ENCODE results near the gene TAS1R3. TPM values are rescaled to one million over a fixed set of nuclear protein-coding genes. Genes with fewer than 3 reads are reported as not detected.

The TAS1R3 gene
- total and polyA plus RNA-seq, 3 donors from 2014 or later, result 0.66 to 1.5 (median 1.5) TPM

DNA sequence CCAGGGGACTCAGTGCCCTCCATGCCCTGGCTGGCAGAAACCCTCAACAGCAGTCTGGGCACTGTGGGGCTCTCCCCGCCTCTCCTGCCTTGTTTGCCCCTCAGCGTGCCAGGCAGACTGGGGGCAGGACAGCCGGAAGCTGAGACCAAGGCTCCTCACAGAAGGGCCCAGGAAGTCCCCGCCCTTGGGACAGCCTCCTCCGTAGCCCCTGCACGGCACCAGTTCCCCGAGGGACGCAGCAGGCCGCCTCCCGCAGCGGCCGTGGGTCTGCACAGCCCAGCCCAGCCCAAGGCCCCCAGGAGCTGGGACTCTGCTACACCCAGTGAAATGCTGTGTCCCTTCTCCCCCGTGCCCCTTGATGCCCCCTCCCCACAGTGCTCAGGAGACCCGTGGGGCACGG, 2.8 kb upstream of the TAS1R3 start:
- no peak for DNase-seq
- Histone ChIP-seq H3K9me3 (no peaks in the 10 kb centered on the region), H3K27me3 (no peaks in the 10 kb centered on the region), H3K4me1 (peaks cover 18% of the 10 kb centered on the region), H3K27ac (no peak overlapping the region), H3K36me3 (ENCODE audit: low read depth, missing control alignments) (no peaks in the 10 kb centered on the region), H3K4me3 (no peak overlapping the region)
- 89 to 92% methylated on average over 10 to 15 of the region's 15 CpGs for WGBS, 2 donors
- no peak for TF ChIP-seq CTCF (IDR thresholded peaks at IDR 0.05)
- no peak for TF ChIP-seq POLR2A (IDR thresholded peaks at IDR 0.05)
- intact Hi-C loops (cut with DNase I; ENCODE audit: low total_unique reads), result no loop called here

GRCh38 chr1:1329304-1330210, 1.5 kb upstream of the TAS1R3 start:
- Histone ChIP-seq H3K4me1 (peaks cover 19% of the 10 kb centered on the region), H3K4me3 (no peak overlapping the region), H3K9me3 (no peaks in the 10 kb centered on the region), H3K27me3 (no peaks in the 10 kb centered on the region), H3K27ac (no peak overlapping the region), H3K36me3 (ENCODE audit: low read depth, missing control alignments) (no peaks in the 10 kb centered on the region)
- TF ChIP-seq POLR2A (IDR thresholded peaks at IDR 0.05) (no peak), CTCF (IDR thresholded peaks at IDR 0.05) (no peak)
- WGBS, 2 donors, result 87 to 89% methylated on average over 35 to 58 of the region's 58 CpGs
- intact Hi-C loops (cut with DNase I; ENCODE audit: low total_unique reads), result no loop called here
- no peak for DNase-seq

- WGBS, 2 donors, result 76% methylated on average over 15 of the region's 15 CpGs; no CpG with 5 or more reads in 1 of the 2 donors
- no peak overlapping the region for H3K4me3 ChIP-seq
- H3K27me3 ChIP-seq, result no peaks in the 10 kb centered on the region
- no peak overlapping the region for H3K27ac ChIP-seq
- no peaks in the 10 kb centered on the region for H3K9me3 ChIP-seq
- no peak for DNase-seq
- no peaks in the 10 kb centered on the region for H3K36me3 ChIP-seq (ENCODE audit: low read depth, missing control alignments)
- TF ChIP-seq CTCF (IDR thresholded peaks at IDR 0.05) (no peak), POLR2A (IDR thresholded peaks at IDR 0.05) (no peak)
- H3K4me1 ChIP-seq, result peaks cover 14% of the 10 kb centered on the region
- intact Hi-C loops (cut with DNase I; ENCODE audit: low total_unique reads), result no loop called here
Observed at GRCh38 chr1:1330366-1331067, 563 bp upstream of the TAS1R3 start.

DNA sequence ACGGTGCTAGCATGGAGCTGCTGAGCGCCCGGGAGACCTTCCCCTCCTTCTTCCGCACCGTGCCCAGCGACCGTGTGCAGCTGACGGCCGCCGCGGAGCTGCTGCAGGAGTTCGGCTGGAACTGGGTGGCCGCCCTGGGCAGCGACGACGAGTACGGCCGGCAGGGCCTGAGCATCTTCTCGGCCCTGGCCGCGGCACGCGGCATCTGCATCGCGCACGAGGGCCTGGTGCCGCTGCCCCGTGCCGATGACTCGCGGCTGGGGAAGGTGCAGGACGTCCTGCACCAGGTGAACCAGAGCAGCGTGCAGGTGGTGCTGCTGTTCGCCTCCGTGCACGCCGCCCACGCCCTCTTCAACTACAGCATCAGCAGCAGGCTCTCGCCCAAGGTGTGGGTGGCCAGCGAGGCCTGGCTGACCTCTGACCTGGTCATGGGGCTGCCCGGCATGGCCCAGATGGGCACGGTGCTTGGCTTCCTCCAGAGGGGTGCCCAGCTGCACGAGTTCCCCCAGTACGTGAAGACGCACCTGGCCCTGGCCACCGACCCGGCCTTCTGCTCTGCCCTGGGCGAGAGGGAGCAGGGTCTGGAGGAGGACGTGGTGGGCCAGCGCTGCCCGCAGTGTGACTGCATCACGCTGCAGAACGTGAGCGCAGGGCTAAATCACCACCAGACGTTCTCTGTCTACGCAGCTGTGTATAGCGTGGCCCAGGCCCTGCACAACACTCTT, 1.1 kb downstream of the TAS1R3 start:
- no peak overlapping the region for H3K27ac ChIP-seq
- DNase-seq, result no peak
- no peak overlapping the region for H3K4me3 ChIP-seq
- no peaks in the 10 kb centered on the region for H3K27me3 ChIP-seq
- peaks cover 8% of the 10 kb centered on the region for H3K4me1 ChIP-seq
- H3K9me3 ChIP-seq, result no peaks in the 10 kb centered on the region
- TF ChIP-seq CTCF (IDR thresholded peaks at IDR 0.05), result no peak
- TF ChIP-seq POLR2A (IDR thresholded peaks at IDR 0.05), result no peak
- intact Hi-C loops (cut with DNase I; ENCODE audit: low total_unique reads), result no loop called here
- WGBS, 2 donors, result 80 to 91% methylated on average over 4 to 57 of the region's 57 CpGs
- H3K36me3 ChIP-seq (ENCODE audit: low read depth, missing control alignments), result no peaks in the 10 kb centered on the region

All from testis (tissue), 3 donors.